Upper lobe of left lung (tissue), 6 donors: ENCODE results near the gene LHFPL5. TPM values are rescaled to one million over a fixed set of nuclear protein-coding genes. Genes with fewer than 3 reads are reported as not detected.

Experiments used
- ATAC-seq, 2 donors: fragments of 200-7000 bp; cut with Tn5 transposase; one replicate each; pipeline ENCODE4 v1.9.1; 2022; ENCODE audit warnings: mild to moderate bottlenecking in 2 of 2, moderate library complexity in 2 of 2; ENCODE audit not compliant: low FRiP score in 2 of 2
- DNase-seq, 2 donors: peaks; one replicate each; pipeline ENCODE4 v3.0.0-alpha.2; 2019 to 2020
- H3K27ac ChIP-seq, 4 donors: fragments of 200-600 bp; sonication (generic); one replicate each; pipeline ENCODE4 v1.5.1; 2016 to 2019
- H3K27me3 ChIP-seq, 4 donors: fragments of 200-600 bp; sonication (generic); one replicate each; pipeline ENCODE4 v1.5.1; 2017 to 2019
- H3K36me3 ChIP-seq, 4 donors: fragments of 200-600 bp; sonication (generic); one replicate each; pipeline ENCODE4 v1.5.1; 2016 to 2019
- H3K4me1 ChIP-seq, 4 donors: fragments of 200-600 bp; sonication (generic); one replicate each; pipeline ENCODE4 v1.5.1; 2018 to 2019
- H3K4me3 ChIP-seq, 4 donors: fragments of 200-600 bp; sonication (generic); one replicate each; pipeline ENCODE4 v1.5.1; 2017 to 2019; ENCODE audit warnings: mild to moderate bottlenecking in 2 of 4, moderate library complexity in 1 of 4
- H3K9me3 ChIP-seq, 4 donors: fragments of 200-600 bp; sonication (generic); one replicate each; pipeline ENCODE4 v1.5.1; 2018 to 2019
- EP300 ChIP-seq, 4 donors: sonication (generic); formaldehyde crosslinking; IDR thresholded peaks; one replicate each; pipeline ENCODE4 v1.5.1; 2017; ENCODE audit warnings: antibody characterized with exemption in 4 of 4, control low read depth in 2 of 4
- POLR2A ChIP-seq, 4 donors: fragments of 450-650 bp; IDR thresholded peaks; one replicate each; pipeline ENCODE4 v1.5.1; 2016 to 2017; ENCODE audit warnings: antibody characterized with exemption in 4 of 4, mild to moderate bottlenecking in 2 of 4
- POLR2AphosphoS5 ChIP-seq, 2 donors: sonication (generic); formaldehyde crosslinking; IDR thresholded peaks; one replicate each; pipeline ENCODE4 v1.5.1; 2017; ENCODE audit warnings: antibody characterized with exemption in 2 of 2
- WGBS, 2 donors: methylation state at CpG; one replicate each; pipeline ENCODE4 v1.1.5; 2017 to 2018; 5-methylcytosine and 5-hydroxymethylcytosine counted together
- total RNA-seq, 6 donors: library from RNA; depleted of rRNA in 4 of 6; stranded (reverse); fragments of >200 nt in 4 of 6; gene quantifications; one replicate each; pipeline versions ENCODE4 v1.1.0 to v1.2.1, GENCODE V29; 2016 to 2021
- TF ChIP-seq, protein P1 (sequence below), 6 experiments: fragments of 450-650 bp in 4 of 6; fragments of 200-600 bp in 2 of 6; sonication (generic) in 2 of 6; IDR thresholded peaks; one replicate each; pipeline ENCODE4 v1.5.1; 2016 to 2019; ENCODE audit warnings: antibody characterized with exemption in 6 of 6
- donor health status: DM: no; HTN: no; CAD: no; lungs with moderate emphysema.
- donor health status: DM: no; HTN: yes; CAD: no; lungs with severe emphysema.

Gene LHFPL5
- total RNA-seq, 6 donors from 2014 or later = not detected

DNA sequence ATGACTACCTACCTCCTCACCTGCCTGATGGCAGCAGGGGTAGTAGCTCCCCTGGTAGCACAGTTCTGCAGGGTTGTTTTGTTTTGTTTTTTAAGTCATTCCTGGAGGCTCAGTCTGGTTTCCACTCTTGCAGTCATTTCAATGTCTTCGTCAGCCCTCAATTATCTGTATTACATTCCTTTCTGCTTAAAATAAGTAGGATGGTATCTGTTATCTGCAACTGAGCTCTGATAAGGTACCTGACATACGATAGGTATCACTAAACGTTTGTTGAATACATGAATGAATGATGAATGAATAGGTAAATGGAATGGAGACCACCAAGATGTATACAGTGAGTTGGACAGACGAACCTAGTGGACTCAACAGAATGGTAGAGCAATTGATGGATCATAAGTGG, 35.9 kb upstream of the LHFPL5 start:
- Histone ChIP-seq H3K9me3 (no peaks in the 10 kb centered on the region), H3K4me1 (peaks cover 0 to 4% (median under 1%) of the 10 kb centered on the region in 4 donors), H3K27ac (no peak overlapping the region), H3K4me3 (no peak overlapping the region), H3K36me3 (no peaks in the 10 kb centered on the region), H3K27me3 (peaks cover 0 to 6% (median 3%) of the 10 kb centered on the region in 4 donors)
- TF ChIP-seq, protein P1, sequence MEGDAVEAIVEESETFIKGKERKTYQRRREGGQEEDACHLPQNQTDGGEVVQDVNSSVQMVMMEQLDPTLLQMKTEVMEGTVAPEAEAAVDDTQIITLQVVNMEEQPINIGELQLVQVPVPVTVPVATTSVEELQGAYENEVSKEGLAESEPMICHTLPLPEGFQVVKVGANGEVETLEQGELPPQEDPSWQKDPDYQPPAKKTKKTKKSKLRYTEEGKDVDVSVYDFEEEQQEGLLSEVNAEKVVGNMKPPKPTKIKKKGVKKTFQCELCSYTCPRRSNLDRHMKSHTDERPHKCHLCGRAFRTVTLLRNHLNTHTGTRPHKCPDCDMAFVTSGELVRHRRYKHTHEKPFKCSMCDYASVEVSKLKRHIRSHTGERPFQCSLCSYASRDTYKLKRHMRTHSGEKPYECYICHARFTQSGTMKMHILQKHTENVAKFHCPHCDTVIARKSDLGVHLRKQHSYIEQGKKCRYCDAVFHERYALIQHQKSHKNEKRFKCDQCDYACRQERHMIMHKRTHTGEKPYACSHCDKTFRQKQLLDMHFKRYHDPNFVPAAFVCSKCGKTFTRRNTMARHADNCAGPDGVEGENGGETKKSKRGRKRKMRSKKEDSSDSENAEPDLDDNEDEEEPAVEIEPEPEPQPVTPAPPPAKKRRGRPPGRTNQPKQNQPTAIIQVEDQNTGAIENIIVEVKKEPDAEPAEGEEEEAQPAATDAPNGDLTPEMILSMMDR (IDR thresholded peaks at IDR 0.05) = no peak
- TF ChIP-seq EP300 (IDR thresholded peaks at IDR 0.05) = no peak
- TF ChIP-seq POLR2AphosphoS5 (IDR thresholded peaks at IDR 0.05) = no peak
- TF ChIP-seq POLR2A (IDR thresholded peaks at IDR 0.05) = no peak
- DNase-seq (no peak), ATAC-seq (no peak)
- 76 to 79% methylated on average over 4 of the region's 4 CpGs for WGBS, 2 donors

DNA sequence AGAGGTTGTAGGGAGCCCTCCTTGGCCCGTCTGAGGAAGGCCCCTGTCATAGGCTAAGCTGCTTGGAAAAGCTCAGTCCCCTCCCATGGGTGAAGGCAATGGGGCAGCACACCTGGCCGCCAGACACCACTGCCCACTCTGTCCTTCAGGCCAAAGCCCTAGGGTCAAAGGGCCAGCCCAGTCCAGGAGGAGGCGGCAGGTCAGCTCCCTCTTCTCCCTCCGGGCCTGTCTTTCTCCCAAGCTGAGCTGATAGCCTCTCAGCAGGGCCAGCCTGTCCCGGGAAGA, 33.9 kb upstream of the LHFPL5 start:
- DNase-seq (no peak), ATAC-seq (peak in 1 of 2 donors; percentile 32)
- Histone ChIP-seq H3K9me3 (no peaks in the 10 kb centered on the region), H3K4me1 (peaks cover 1 to 3% (median 2%) of the 10 kb centered on the region in 4 donors), H3K4me3 (no peak overlapping the region), H3K27me3 (peaks cover 0 to 2% (median under 1%) of the 10 kb centered on the region in 4 donors), H3K36me3 (no peaks in the 10 kb centered on the region), H3K27ac (no peak overlapping the region)
- 44 to 66% methylated on average over 3 to 5 of the region's 5 CpGs for WGBS, 2 donors
- TF ChIP-seq, protein P1 (IDR thresholded peaks at IDR 0.05) = no peak
- TF ChIP-seq EP300 (IDR thresholded peaks at IDR 0.05) = no peak
- TF ChIP-seq POLR2A (IDR thresholded peaks at IDR 0.05) = no peak
- TF ChIP-seq POLR2AphosphoS5 (IDR thresholded peaks at IDR 0.05) = no peak

DNA sequence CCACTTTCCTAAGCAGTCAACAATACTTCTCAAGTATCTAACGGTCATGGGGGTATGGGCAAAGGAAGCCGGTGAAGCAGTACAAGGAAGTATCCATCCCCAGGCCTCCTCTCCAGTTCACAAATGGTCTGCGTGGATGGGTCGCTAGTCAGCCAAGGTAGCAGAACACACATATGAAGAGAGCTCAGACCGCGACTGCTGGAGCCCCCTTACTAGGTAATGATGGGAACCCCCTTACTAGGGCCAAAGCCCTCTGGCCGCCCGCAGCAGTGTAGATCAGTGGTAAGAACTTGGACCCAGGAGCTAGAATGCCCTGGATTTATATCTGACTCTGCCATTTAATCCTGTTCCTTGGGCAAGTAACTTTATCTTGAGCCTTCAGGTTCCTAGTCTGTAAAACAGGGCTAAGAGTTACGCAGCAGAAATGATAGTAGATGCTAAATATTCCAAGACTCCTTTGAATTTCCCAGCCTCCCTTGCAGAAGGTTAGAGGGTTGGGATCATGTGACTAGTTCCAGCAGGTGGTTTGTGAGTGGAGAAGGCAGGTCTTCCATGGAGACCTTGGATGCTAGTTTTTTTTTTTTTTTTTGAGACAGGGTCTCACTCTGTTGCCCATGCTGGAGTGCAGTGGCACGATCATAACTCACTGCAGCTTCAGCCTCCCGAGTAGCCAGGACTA, 30.9 kb upstream of the LHFPL5 start:
- H3K4me3 ChIP-seq = no peak overlapping the region
- peaks cover 5 to 12% (median 7%) of the 10 kb centered on the region in 4 donors for H3K4me1 ChIP-seq
- H3K9me3 ChIP-seq = no peaks in the 10 kb centered on the region
- no peak overlapping the region for H3K27ac ChIP-seq
- no peaks in the 10 kb centered on the region for H3K36me3 ChIP-seq
- TF ChIP-seq, protein P1 (IDR thresholded peaks at IDR 0.05) = no peak
- TF ChIP-seq POLR2A (IDR thresholded peaks at IDR 0.05) (no peak), EP300 (IDR thresholded peaks at IDR 0.05) (no peak), POLR2AphosphoS5 (IDR thresholded peaks at IDR 0.05) (no peak)
- no peak for DNase-seq
- H3K27me3 ChIP-seq = peaks cover 0 to 5% (median 3%) of the 10 kb centered on the region in 4 donors
- WGBS, 2 donors = 78 to 86% methylated on average over 10 to 11 of the region's 11 CpGs
- ATAC-seq = no peak

DNA sequence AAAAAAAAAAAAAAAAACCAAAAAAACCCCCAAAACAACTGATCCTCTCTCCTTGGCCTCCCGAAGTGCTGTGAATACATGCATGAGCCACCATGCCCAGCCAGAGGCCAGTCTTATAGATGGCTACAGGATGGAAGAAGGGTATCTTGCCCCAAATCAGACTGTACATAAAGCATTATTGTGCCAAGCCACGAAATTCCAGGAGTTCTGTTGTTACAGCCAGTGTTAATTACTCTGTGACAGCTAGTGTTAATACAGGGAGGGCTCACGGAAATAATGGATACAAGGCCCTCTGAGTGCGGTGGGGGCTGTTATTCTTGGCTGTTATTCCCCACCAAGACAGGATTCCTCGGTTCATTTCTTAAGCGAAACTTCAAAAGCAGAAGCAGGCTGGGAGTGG, 30.1 kb upstream of the LHFPL5 start:
- DNase-seq = no peak

More for the DNA sequence above, 30.1 kb upstream of the LHFPL5 start:
- no peak for ATAC-seq
- Histone ChIP-seq H3K4me3 (no peak overlapping the region), H3K9me3 (no peaks in the 10 kb centered on the region), H3K27me3 (peaks cover 0 to 5% (median 3%) of the 10 kb centered on the region in 4 donors), H3K36me3 (no peaks in the 10 kb centered on the region), H3K27ac (no peak overlapping the region), H3K4me1 (peaks cover 5 to 12% (median 7%) of the 10 kb centered on the region in 4 donors)
- TF ChIP-seq POLR2AphosphoS5 (IDR thresholded peaks at IDR 0.05) (no peak), POLR2A (IDR thresholded peaks at IDR 0.05) (no peak), EP300 (IDR thresholded peaks at IDR 0.05) (no peak)
- TF ChIP-seq, protein P1 (IDR thresholded peaks at IDR 0.05) = no peak
- WGBS, 2 donors = 77 to 86% methylated on average over 6 of the region's 6 CpGs
